DOHH2 (cell line): ENCODE measurements around the gene DCAF10.
"Not testable (repeated sequence)": the region's sequence is repeated elsewhere in the genome, so short reads cannot be mapped to it uniquely, and the experiment has no call there.

Experiments
- H3F3A ChIP-seq: fragments of 200-600 bp; sonication (generic), shearing (Covaris generic); 2 replicates; pipeline ENCODE4 v1.6.0; 2016; ENCODE audit warnings: antibody characterized with exemption, mild to moderate bottlenecking; ENCODE audit not compliant: control insufficient read depth, insufficient read depth
- H3K27ac ChIP-seq: fragments of 200-600 bp; sonication (generic); 2 replicates; pipeline ENCODE4 v1.5.1; 2014; ENCODE audit warnings: low read depth, mild to moderate bottlenecking, low read length, moderate library complexity
- H3K27me3 ChIP-seq: fragments of 200-600 bp; sonication (generic); 2 replicates; pipeline ENCODE4 v1.6.1; 2014; ENCODE audit warnings: mild to moderate bottlenecking, low read length, mixed read lengths; ENCODE audit not compliant: control insufficient read depth
- H3K36me3 ChIP-seq: fragments of 200-600 bp; sonication (generic); 2 replicates; pipeline ENCODE4 v1.6.1; 2014; ENCODE audit warnings: mild to moderate bottlenecking, low read length, moderate library complexity, mixed read lengths; ENCODE audit not compliant: control insufficient read depth
- H3K4me1 ChIP-seq: fragments of 200-600 bp; sonication (generic); 2 replicates; pipeline ENCODE4 v1.6.1; 2014; ENCODE audit warnings: mild to moderate bottlenecking, low read length, mixed read lengths; ENCODE audit not compliant: control insufficient read depth
- H3K4me2 ChIP-seq: fragments of 200-600 bp; sonication (generic); 2 replicates; pipeline ENCODE4 v1.6.0; 2014; ENCODE audit warnings: mild to moderate bottlenecking, low read length, moderate library complexity
- H3K4me3 ChIP-seq: fragments of 200-600 bp; sonication (generic); 2 replicates; pipeline ENCODE4 v1.5.1; 2014; ENCODE audit warnings: mild to moderate bottlenecking, low read length, mixed read lengths
- H3K79me2 ChIP-seq: fragments of 200-600 bp; sonication (generic); 2 replicates; pipeline ENCODE4 v1.6.1; 2014; ENCODE audit warnings: mild to moderate bottlenecking, low read length, mixed read lengths; ENCODE audit not compliant: control insufficient read depth
- H3K9me2 ChIP-seq: fragments of 200-600 bp; sonication (generic); replicated peaks from 2 replicates; pipeline ENCODE4 v1.6.1; 2014; ENCODE audit warnings: mild to moderate bottlenecking, low read length, mixed read lengths; ENCODE audit not compliant: control insufficient read depth
- H3K9me3 ChIP-seq: fragments of 200-600 bp; sonication (generic); 2 replicates; pipeline ENCODE4 v1.6.1; 2014; ENCODE audit warnings: antibody characterized with exemption, low read length, mixed read lengths; ENCODE audit not compliant: control insufficient read depth, insufficient read depth
- H4K20me1 ChIP-seq: fragments of 200-600 bp; sonication (generic); 2 replicates; pipeline ENCODE4 v1.6.0; 2014; ENCODE audit warnings: low read depth, mild to moderate bottlenecking, antibody characterized with exemption, low read length, moderate library complexity; ENCODE audit not compliant: control insufficient read depth, insufficient read depth
- CTCF ChIP-seq: fragments of 200-600 bp; sonication (generic); IDR thresholded peaks from one replicate; pipeline ENCODE4 v1.5.1; 2014; ENCODE audit warnings: antibody characterized with exemption, mild to moderate bottlenecking, low read depth, low read length; ENCODE audit not compliant: poor library complexity, severe bottlenecking
- EZH2phosphoT487 ChIP-seq: fragments of 200-600 bp; sonication (generic); IDR thresholded peaks from 2 replicates; pipeline ENCODE4 v1.6.1; 2017; ENCODE audit warnings: borderline replicate concordance, mild to moderate bottlenecking, antibody characterized with exemption, low read length, moderate library complexity, mixed read lengths

The DCAF10 gene

GRCh38 chr9:37760416-37761161, 40.0 kb upstream of the DCAF10 start:
- H3K27me3 ChIP-seq = no peaks in the 10 kb centered on the region
- TF ChIP-seq CTCF = no peak
- TF ChIP-seq EZH2phosphoT487 = no peak
- H3K27ac ChIP-seq = no peak overlapping the region

GRCh38 chr9:37761511-37761910, 39.1 kb upstream of the DCAF10 start:
- Histone ChIP-seq H3F3A (no peaks in the 10 kb centered on the region), H3K9me2 (no peaks in the 10 kb centered on the region), H3K36me3 (no peaks in the 10 kb centered on the region), H4K20me1 (no peaks in the 10 kb centered on the region), H3K4me3 (no peak overlapping the region), H3K27ac (no peak overlapping the region), H3K4me1 (no peaks in the 10 kb centered on the region), H3K27me3 (no peaks in the 10 kb centered on the region), H3K9me3 (no peaks in the 10 kb centered on the region), H3K4me2 (no peak overlapping the region), H3K79me2 (no peaks in the 10 kb centered on the region)
- TF ChIP-seq EZH2phosphoT487 (no peak), CTCF (no peak)

More at GRCh38 chr9:37760416-37761161, 40.0 kb upstream of the DCAF10 start:
- H3K4me1 ChIP-seq = no peaks in the 10 kb centered on the region
- H3K4me2 ChIP-seq = no peak overlapping the region
- H3K9me2 ChIP-seq = no peaks in the 10 kb centered on the region
- no peaks in the 10 kb centered on the region for H3K9me3 ChIP-seq
- no peaks in the 10 kb centered on the region for H3K79me2 ChIP-seq
- no peaks in the 10 kb centered on the region for H3K36me3 ChIP-seq
- H3F3A ChIP-seq = no peaks in the 10 kb centered on the region
- no peak overlapping the region for H3K4me3 ChIP-seq
- H4K20me1 ChIP-seq = no peaks in the 10 kb centered on the region

GRCh38 chr9:37765263-37765662, 35.3 kb upstream of the DCAF10 start:
- not testable (repeated sequence) for H3K27me3 ChIP-seq, H4K20me1 ChIP-seq, H3K9me2 ChIP-seq, H3K27ac ChIP-seq, H3F3A ChIP-seq, H3K4me2 ChIP-seq, H3K9me3 ChIP-seq, H3K4me3 ChIP-seq, H3K36me3 ChIP-seq, H3K79me2 ChIP-seq, H3K4me1 ChIP-seq

- no peaks in the 10 kb centered on the region for H3K9me2 ChIP-seq
- TF ChIP-seq CTCF = no peak
- no peak for TF ChIP-seq EZH2phosphoT487
These were observed 31.3 kb upstream of the DCAF10 start for GRCh38 chr9:37769306-37769705.

More at GRCh38 chr9:37769306-37769705, 31.3 kb upstream of the DCAF10 start:
- Histone ChIP-seq H4K20me1 (no peaks in the 10 kb centered on the region), H3K9me3 (no peaks in the 10 kb centered on the region), H3K79me2 (no peaks in the 10 kb centered on the region), H3K4me3 (no peak overlapping the region), H3F3A (0 out of 2 replicates have a peak, but pooled peaks cover 2% of the 10 kb centered on the region), H3K36me3 (no peaks in the 10 kb centered on the region), H3K4me1 (no peaks in the 10 kb centered on the region), H3K27me3 (no peaks in the 10 kb centered on the region), H3K27ac (no peak overlapping the region), H3K4me2 (no peak overlapping the region)
